ENCODE results near the gene ADH4. TPM values are rescaled to one million over a fixed set of nuclear protein-coding genes. Genes with fewer than 3 reads are reported as not detected.

Gene ADH4
- total and polyA plus RNA-seq, 9 of the 15 experiments (the other 6 are each of a cell fraction or from before 2014, with no cell fraction given), result not detected

DNA sequence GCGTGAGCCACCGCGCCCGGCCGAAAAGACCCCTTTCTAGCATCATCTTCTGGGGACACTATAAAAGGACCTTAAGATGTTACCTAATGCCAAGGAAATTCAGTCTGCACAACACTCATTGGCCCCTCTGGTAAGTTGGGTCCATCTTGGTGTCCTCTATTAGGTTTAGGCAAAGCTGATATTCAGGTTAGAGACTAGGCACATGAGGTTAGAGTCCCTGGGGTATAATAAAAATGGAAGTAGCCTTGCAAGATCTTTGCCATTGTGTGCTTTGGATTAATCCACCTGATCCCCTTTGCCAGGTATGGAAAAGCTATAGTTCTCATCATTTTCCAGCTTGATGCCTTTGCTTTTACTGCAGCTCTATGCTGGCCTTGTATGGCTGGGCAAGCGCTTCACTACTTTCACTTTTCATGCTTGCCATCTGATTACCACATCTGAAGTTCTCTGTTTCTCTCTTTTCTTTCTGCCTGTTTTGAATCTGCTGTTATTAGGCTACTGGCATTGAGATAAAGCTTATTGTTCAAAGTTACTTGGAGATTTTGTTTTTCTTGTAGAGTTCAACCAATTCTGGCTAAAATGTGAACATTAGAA is 5.4 kb upstream of the ADH4 start:
- WGBS (ENCODE audit: insufficient coverage, low coverage, missing lambda C conversion rate), result 0% methylated on average over 1 of the region's 6 CpGs
- ATAC-seq (no peak), DNase-seq (ENCODE audit: extremely low read depth in 1 of 4, low spot score in 3 of 4) (no peak), FAIRE-seq (no peak)
- Histone ChIP-seq H2AFZ (ENCODE audit: low read depth, low read length) (no peak overlapping the region), H3K9me1 (ENCODE audit: control insufficient read depth, insufficient read depth, low read length) (no peaks in the 10 kb centered on the region), H3K27ac (ENCODE audit: extremely low read depth, low read depth, low read length) (no peak overlapping the region), H3K36me3 (ENCODE audit: control insufficient read depth, insufficient read depth, low read length) (no peaks in the 10 kb centered on the region), H3K79me2 (ENCODE audit: control insufficient read depth, insufficient read depth, low read length) (no peaks in the 10 kb centered on the region), H4K20me1 (replicated peaks; ENCODE audit: control insufficient read depth, insufficient read depth, low read length) (no peaks in the 10 kb centered on the region), H3K4me2 (ENCODE audit: insufficient read depth, low read length) (no peak overlapping the region), H3K4me1 (replicated peaks in 1 of 2; ENCODE audit: control insufficient read depth in 2 of 2, insufficient read depth in 2 of 2, low read length in 2 of 2) (no peaks in the 10 kb centered on the region), H3K9ac (ENCODE audit: insufficient read depth in 1 of 2, low read depth in 2 of 2, low read length in 2 of 2) (no peak overlapping the region), H3K9me3 (replicated peaks; ENCODE audit: control insufficient read depth, insufficient read depth, low read depth, low read length) (no peaks in the 10 kb centered on the region), H3K27me3 (ENCODE audit: control insufficient read depth in 2 of 2, insufficient read depth in 2 of 2, low read length in 2 of 2) (no peaks in the 10 kb centered on the region; a peak in 1 of 5 replicates), H3K4me3 (no peak overlapping the region)
- TF ChIP-seq SP2 (IDR thresholded peaks at IDR 0.05; ENCODE audit: extremely low read depth, low read depth, low read length, poor library complexity, severe bottlenecking) (no peak), BCL6 (CRISPR knock-in tag; IDR thresholded peaks at IDR 0.05) (no peak), TSC22D4 (tag; IDR thresholded peaks at IDR 0.05) (no peak), CBFA2T2 (conservative IDR thresholded peaks at IDR 0.05) (no peak), GABPB2 (CRISPR knock-in tag; conservative IDR thresholded peaks at IDR 0.05) (no peak), ZNF696 (CRISPR knock-in tag; conservative IDR thresholded peaks at IDR 0.05) (no peak)
- POLR2A ChIA-PET, result no interaction called here
- in situ Hi-C loops (cut with MboI), result no loop called here
- intact Hi-C loops (cut with micrococcal nuclease), result no loop called here
- no TSS peak for BruUV-seq (replicated peaks)
- CTCF ChIA-PET (ENCODE audit: low intra/inter-chr PET ratio), result no interaction called here

DNA sequence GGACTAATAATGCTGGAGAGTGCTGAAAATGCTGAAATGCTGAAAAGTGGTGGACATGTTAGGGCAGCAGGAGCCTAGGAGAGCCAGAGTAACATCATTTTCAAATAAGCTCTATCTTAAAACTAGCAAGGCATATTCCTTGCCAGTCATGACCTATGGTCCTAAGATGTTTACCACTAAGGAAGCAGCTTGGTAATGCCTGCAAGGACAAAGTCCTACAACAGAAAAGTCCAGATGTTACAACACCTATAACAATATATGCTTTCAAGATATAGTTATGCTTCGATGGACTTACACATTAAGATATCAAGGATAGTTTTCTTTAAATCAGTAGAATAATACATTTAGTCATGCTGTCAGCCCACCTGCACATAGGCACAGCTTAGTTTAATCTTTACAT is 4.5 kb upstream of the ADH4 start:
- no peak overlapping the region for H3K4me2 ChIP-seq (ENCODE audit: insufficient read depth, low read length)
- POLR2A ChIA-PET, result no interaction called here
- TF ChIP-seq NFIC (IDR thresholded peaks at IDR 0.05) (no peak), DACH1 (IDR thresholded peaks at IDR 0.05; ENCODE audit: partially characterized antibody) (no peak), ZNF707 (CRISPR knock-in tag; conservative IDR thresholded peaks at IDR 0.05) (no peak), OTX1 (CRISPR knock-in tag; IDR thresholded peaks at IDR 0.05) (no peak), ILK (tag; IDR thresholded peaks at IDR 0.05; ENCODE audit: borderline replicate concordance, low read depth) (no peak), BRD9 (IDR thresholded peaks at IDR 0.05; ENCODE audit: low read depth, partially characterized antibody) (no peak), ZNF699 (CRISPR knock-in tag; IDR thresholded peaks at IDR 0.05; ENCODE audit: insufficient replicate concordance) (no peak), ZNF76 (CRISPR knock-in tag; IDR thresholded peaks at IDR 0.05; ENCODE audit: borderline replicate concordance) (no peak)
- TF ChIP-seq, protein P1, sequence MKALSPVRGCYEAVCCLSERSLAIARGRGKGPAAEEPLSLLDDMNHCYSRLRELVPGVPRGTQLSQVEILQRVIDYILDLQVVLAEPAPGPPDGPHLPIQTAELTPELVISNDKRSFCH (CRISPR knock-in tag; IDR thresholded peaks at IDR 0.05), result no peak
- TF ChIP-seq, protein P1 (tag; IDR thresholded peaks at IDR 0.05), result no peak
- TF ChIP-seq, protein P2, sequence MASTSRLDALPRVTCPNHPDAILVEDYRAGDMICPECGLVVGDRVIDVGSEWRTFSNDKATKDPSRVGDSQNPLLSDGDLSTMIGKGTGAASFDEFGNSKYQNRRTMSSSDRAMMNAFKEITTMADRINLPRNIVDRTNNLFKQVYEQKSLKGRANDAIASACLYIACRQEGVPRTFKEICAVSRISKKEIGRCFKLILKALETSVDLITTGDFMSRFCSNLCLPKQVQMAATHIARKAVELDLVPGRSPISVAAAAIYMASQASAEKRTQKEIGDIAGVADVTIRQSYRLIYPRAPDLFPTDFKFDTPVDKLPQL (IDR thresholded peaks at IDR 0.05; ENCODE audit: extremely low read depth, insufficient read length), result no peak

More for the DNA sequence above, 4.5 kb upstream of the ADH4 start:
- Histone ChIP-seq H3K4me1 (replicated peaks in 1 of 2; ENCODE audit: control insufficient read depth in 2 of 2, insufficient read depth in 2 of 2, low read length in 2 of 2) (no peaks in the 10 kb centered on the region), H3K27me3 (ENCODE audit: control insufficient read depth in 2 of 2, insufficient read depth in 2 of 2, low read length in 2 of 2) (no peaks in the 10 kb centered on the region; a peak in 1 of 5 replicates), H3K27ac (ENCODE audit: extremely low read depth, low read depth, low read length) (no peak overlapping the region), H3K9me3 (replicated peaks; ENCODE audit: control insufficient read depth, insufficient read depth, low read depth, low read length) (no peaks in the 10 kb centered on the region), H3K4me3 (no peak overlapping the region), H3K36me3 (ENCODE audit: control insufficient read depth, insufficient read depth, low read length) (no peaks in the 10 kb centered on the region), H2AFZ (ENCODE audit: low read depth, low read length) (no peak overlapping the region), H4K20me1 (replicated peaks; ENCODE audit: control insufficient read depth, insufficient read depth, low read length) (no peaks in the 10 kb centered on the region), H3K9ac (ENCODE audit: insufficient read depth in 1 of 2, low read depth in 2 of 2, low read length in 2 of 2) (no peak overlapping the region), H3K9me1 (ENCODE audit: control insufficient read depth, insufficient read depth, low read length) (no peaks in the 10 kb centered on the region), H3K79me2 (ENCODE audit: control insufficient read depth, insufficient read depth, low read length) (no peaks in the 10 kb centered on the region)
- ATAC-seq, result no peak
- no TSS peak for BruUV-seq (replicated peaks)
- CTCF ChIA-PET (ENCODE audit: low intra/inter-chr PET ratio), result no interaction called here
- WGBS (ENCODE audit: insufficient coverage, low coverage, missing lambda C conversion rate), result 0% methylated on average over 1 of the region's 1 CpG
- intact Hi-C loops (cut with micrococcal nuclease), result no loop called here
- in situ Hi-C loops (cut with MboI), result no loop called here
- FAIRE-seq, result no peak
- DNase-seq (ENCODE audit: extremely low read depth in 1 of 4, low spot score in 3 of 4), result no peak

All from K562 (cell line).